Measurements from ENCODE around the gene PTBP1. TPM values are rescaled to one million over a fixed set of nuclear protein-coding genes. Genes with fewer than 3 reads are reported as not detected.

PTBP1 gene
- total and polyA plus RNA-seq, 9 of the 15 experiments (the other 6 are each of a cell fraction or from before 2014, with no cell fraction given): 14.0 to 759 (median 234) TPM

DNA sequence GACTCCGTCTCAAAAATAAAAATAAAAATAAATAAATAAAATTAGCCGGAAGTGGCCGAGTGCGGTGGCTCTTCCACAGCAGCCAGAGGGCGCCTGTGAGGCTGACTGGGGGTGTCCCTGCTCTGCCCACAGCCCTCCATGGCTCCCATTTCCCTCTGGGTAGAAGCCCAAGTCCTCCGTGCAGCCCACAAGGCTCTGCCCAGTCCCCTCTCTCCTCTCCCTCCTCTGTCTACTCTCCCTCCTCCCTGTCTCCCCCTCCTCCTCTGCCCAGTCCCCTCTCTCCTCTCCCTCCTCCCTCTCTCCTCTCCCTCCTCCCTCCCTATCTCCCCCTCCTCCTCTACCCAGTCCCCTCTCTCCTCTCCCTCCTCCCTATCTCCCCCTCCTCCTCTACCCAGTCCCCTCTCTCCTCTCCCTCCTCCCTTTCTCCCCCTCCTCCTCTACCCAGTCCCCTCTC is 25.9 kb upstream of the PTBP1 start (continued):
- TF ChIP-seq AFF1 (IDR thresholded peaks at IDR 0.05; ENCODE audit: low read depth in 1 of 2, partially characterized antibody in 2 of 2) (peak in 1 of 2 experiments; percentile 35), ETV5 (CRISPR knock-in tag; IDR thresholded peaks at IDR 0.05; ENCODE audit: low read depth) (peak; percentile 81), MAZ (CRISPR knock-in tag; conservative IDR thresholded peaks at IDR 0.05 in 1 of 2, IDR thresholded peaks at IDR 0.05 in 1 of 2) (peak; percentile 30 to 73; a peak in 2 of 4 replicates), RBM25 (IDR thresholded peaks at IDR 0.05; ENCODE audit: low read depth, low read length, severe bottlenecking) (peak; percentile 95), SMC3 (conservative IDR thresholded peaks at IDR 0.05; ENCODE audit: insufficient read depth, low read depth, low read length) (peak; percentile 78), FOXK2 (conservative IDR thresholded peaks at IDR 0.05 in 1 of 2, IDR thresholded peaks at IDR 0.05 in 1 of 2; ENCODE audit: low read depth in 2 of 2) (no peak), GTF2A2 (tag; IDR thresholded peaks at IDR 0.05) (no peak), GABPB1 (CRISPR knock-in tag; IDR thresholded peaks at IDR 0.05) (peak; percentile 77), E4F1 (CRISPR knock-in tag; IDR thresholded peaks at IDR 0.05; ENCODE audit: borderline replicate concordance) (no peak), ELF1 (tag; IDR thresholded peaks at IDR 0.05) (peak; percentile 83), PHF20 (IDR thresholded peaks at IDR 0.05; ENCODE audit: partially characterized antibody) (peak; percentile 21), VEZF1 (CRISPR knock-in tag; IDR thresholded peaks at IDR 0.05) (peak; percentile 70), CC2D1A (IDR thresholded peaks at IDR 0.05) (peak; percentile 72; the same call in 1 of the 2 replicates), RAD21 (CRISPR knock-in tag; conservative IDR thresholded peaks at IDR 0.05 in 1 of 2, IDR thresholded peaks at IDR 0.05 in 1 of 2) (peak; percentile 84 to 88)
- TF ChIP-seq, protein P1, sequence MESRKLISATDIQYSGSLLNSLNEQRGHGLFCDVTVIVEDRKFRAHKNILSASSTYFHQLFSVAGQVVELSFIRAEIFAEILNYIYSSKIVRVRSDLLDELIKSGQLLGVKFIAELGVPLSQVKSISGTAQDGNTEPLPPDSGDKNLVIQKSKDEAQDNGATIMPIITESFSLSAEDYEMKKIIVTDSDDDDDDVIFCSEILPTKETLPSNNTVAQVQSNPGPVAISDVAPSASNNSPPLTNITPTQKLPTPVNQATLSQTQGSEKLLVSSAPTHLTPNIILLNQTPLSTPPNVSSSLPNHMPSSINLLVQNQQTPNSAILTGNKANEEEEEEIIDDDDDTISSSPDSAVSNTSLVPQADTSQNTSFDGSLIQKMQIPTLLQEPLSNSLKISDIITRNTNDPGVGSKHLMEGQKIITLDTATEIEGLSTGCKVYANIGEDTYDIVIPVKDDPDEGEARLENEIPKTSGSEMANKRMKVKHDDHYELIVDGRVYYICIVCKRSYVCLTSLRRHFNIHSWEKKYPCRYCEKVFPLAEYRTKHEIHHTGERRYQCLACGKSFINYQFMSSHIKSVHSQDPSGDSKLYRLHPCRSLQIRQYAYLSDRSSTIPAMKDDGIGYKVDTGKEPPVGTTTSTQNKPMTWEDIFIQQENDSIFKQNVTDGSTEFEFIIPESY (CRISPR knock-in tag; IDR thresholded peaks at IDR 0.05): peak; percentile 58; the same call in 1 of the 2 replicates

Data from K562 (cell line).